Common myeloid progenitor, CD34-positive (primary cell): Measurements from ENCODE around the gene RNU1-4.
"Not testable (repeated sequence)": the region's sequence is repeated elsewhere in the genome, so short reads cannot be mapped to it uniquely, and the experiment has no call there.

Experiments
- CTCF ChIA-PET: fragments of 350-600 bp; sonication (Branson Sonifier 250); formaldehyde crosslinking; loops from one replicate; lab custom pipeline; 2021; ENCODE audit warnings: antibody characterized with exemption; lab: Charles Lee
- POLR2A ChIA-PET: fragments of 350-600 bp; sonication (Branson Sonifier 250); formaldehyde crosslinking; loops from one replicate; lab custom pipeline; 2021; ENCODE audit warnings: antibody characterized with exemption; lab: Charles Lee
- DNase-seq, 3 donors: peaks; one replicate each; pipeline versions ENCODE4 v3.0.0 to v3.0.0-alpha.2; 2013
- H3K27ac ChIP-seq, 2 experiments: 1 replicate in 1 of 2; 2 replicates in 1 of 2; pipeline ENCODE4 v1.7.0; 2013; ENCODE audit warnings: inconsistent platforms in 2 of 2, low read length in 2 of 2, mild to moderate bottlenecking in 2 of 2, low read depth in 1 of 2, moderate library complexity in 1 of 2; ENCODE audit not compliant: severe bottlenecking in 2 of 2, insufficient read depth in 1 of 2, poor library complexity in 1 of 2
- H3K27me3 ChIP-seq, 5 experiments: replicated peaks in 2 of 5; 1 replicate in 3 of 5; 2 replicates in 2 of 5; pipeline versions ENCODE4 v1.6.1 to v1.7.0; 2013; ENCODE audit warnings: low read length in 4 of 5, mild to moderate bottlenecking in 2 of 5, moderate library complexity in 2 of 5, inconsistent platforms in 1 of 5; ENCODE audit not compliant: insufficient read depth in 5 of 5, control insufficient read depth in 4 of 5
- H3K36me3 ChIP-seq, 4 experiments: 1 replicate in 2 of 4; 2 replicates in 2 of 4; pipeline versions ENCODE4 v1.6.1 to v1.7.0; 2013; ENCODE audit warnings: low read length in 3 of 4, control low read depth in 1 of 4, mild to moderate bottlenecking in 1 of 4; ENCODE audit not compliant: control insufficient read depth in 4 of 4, insufficient read depth in 4 of 4
- H3K4me1 ChIP-seq, 4 experiments: 1 replicate in 3 of 4; 2 replicates in 1 of 4; pipeline versions ENCODE4 v1.6.1 to v1.7.1; 2013; ENCODE audit warnings: low read length in 3 of 4, mild to moderate bottlenecking in 3 of 4, control low read depth in 1 of 4, inconsistent platforms in 1 of 4, moderate library complexity in 1 of 4; ENCODE audit not compliant: control insufficient read depth in 4 of 4, insufficient read depth in 4 of 4; ENCODE audit errors: control extremely low read depth in 1 of 4
- H3K4me3 ChIP-seq, 7 experiments: 1 replicate in 4 of 7; 2 replicates in 3 of 7; pipeline versions ENCODE4 v1.5.1 to v1.7.0; 2013; ENCODE audit warnings: mild to moderate bottlenecking in 7 of 7, low read length in 6 of 7, moderate library complexity in 6 of 7, inconsistent platforms in 2 of 7, low read depth in 2 of 7, control low read depth in 1 of 7; ENCODE audit not compliant: insufficient read depth in 4 of 7, control insufficient read depth in 1 of 7; ENCODE audit errors: extremely low read depth in 1 of 7
- H3K9me3 ChIP-seq, 5 experiments: 1 replicate in 4 of 5; 2 replicates in 1 of 5; pipeline versions ENCODE4 v1.6.1 to v1.7.1; 2013; ENCODE audit warnings: low read length in 4 of 5, mild to moderate bottlenecking in 2 of 5, inconsistent platforms in 1 of 5, low read depth in 1 of 5, moderate library complexity in 1 of 5; ENCODE audit not compliant: control insufficient read depth in 4 of 5, insufficient read depth in 2 of 5; ENCODE audit errors: control extremely low read depth in 1 of 5
- WGBS: methylation state at CpG from one replicate; pipeline ENCODE4 v1.1.5; 2013; ENCODE audit not compliant: insufficient coverage; 5-methylcytosine and 5-hydroxymethylcytosine counted together

The RNU1-4 gene

DNA sequence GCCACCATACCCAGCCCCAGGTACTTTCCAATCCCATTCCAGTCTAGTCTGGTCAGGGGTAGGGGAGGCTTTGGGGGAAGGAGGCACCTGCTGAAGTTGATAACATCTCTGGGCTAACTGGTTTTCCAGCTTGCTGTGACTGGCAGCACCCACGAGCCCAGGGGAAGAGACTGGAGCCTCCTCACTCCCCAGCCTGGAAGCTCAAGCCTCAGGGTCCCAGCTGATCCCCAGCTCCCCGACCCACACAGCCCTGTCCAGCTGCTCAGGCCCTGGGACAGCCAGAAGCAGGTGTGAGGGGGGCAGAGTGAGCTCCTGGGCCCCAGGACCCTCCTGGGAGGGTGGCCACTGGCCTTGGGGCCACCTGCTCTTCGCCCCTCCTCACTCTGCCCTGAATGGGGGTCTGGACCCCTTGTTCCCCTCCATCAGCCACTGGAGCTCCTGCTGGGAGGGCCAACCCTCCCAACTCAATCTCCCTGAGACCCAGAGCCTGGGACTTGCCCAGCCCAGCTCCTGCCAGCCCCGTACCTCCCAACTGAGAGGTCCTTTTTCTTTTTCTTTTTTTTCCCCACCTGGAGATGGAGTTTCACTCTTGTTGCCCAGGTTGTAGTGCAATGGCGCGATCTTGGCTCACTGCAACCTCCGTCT is 23.5 kb upstream of the RNU1-4 start:
- WGBS: 89% methylated on average over 7 of the region's 7 CpGs
- no peak overlapping the region for H3K27ac ChIP-seq
- H3K9me3 ChIP-seq: no peaks in the 10 kb centered on the region
- H3K27me3 ChIP-seq: peaks cover 0 to 13% (median 0%) of the 10 kb centered on the region in 5 experiments
- CTCF ChIA-PET: interaction anchor here (0.8 to 15.7 kb wide), 4 partner anchors 10 to 109 kb away, joined by 3 to 170 read pairs (median 6); partner anchors contain the start of gene NBPF1
- POLR2A ChIA-PET: no interaction called here
- no peaks in the 10 kb centered on the region for H3K4me1 ChIP-seq
- no peak for DNase-seq
- H3K4me3 ChIP-seq: no peak overlapping the region
- no peaks in the 10 kb centered on the region for H3K36me3 ChIP-seq

DNA sequence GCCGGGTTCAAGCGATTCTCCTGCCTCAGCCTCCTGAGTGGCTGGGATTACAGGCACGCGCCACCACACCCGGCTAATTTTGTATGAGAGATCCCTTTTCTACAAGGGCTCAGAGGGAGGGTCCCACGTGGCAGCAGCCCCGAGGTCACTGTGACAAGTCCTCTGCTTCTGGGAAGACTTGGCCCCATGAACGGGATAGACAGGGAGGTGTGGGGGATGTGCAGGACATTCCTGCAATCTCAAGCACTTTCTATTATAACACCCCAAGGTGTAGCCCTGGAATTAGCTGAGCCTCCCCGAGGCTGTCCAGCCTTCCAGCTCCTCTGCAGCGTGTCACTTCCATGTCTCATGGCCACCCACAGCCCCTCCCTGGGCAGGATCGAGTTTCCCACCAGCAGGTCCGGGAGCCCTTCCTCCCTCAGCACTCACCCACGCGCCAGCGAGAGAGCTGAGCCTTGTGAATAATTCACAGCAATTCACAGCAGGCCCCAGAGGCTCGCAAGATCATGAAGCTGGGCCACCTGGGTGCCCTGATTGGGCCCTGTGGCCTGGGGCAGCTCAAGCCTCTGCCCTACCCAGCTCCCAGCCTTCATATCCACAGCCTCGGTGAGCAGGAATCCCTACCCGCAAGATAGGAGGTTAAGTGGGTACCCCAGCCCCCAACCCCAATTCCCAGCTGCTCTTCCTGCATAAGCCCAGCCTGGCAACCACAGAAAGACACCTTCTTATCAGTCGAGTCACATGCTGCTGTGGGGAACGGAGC is 22.8 kb upstream of the RNU1-4 start:
- CTCF ChIA-PET: interaction anchor here (0.8 to 15.7 kb wide), 4 partner anchors 10 to 109 kb away, joined by 3 to 170 read pairs (median 6); partner anchors contain the start of gene NBPF1
- 86% methylated on average over 19 of the region's 20 CpGs for WGBS

DNA sequence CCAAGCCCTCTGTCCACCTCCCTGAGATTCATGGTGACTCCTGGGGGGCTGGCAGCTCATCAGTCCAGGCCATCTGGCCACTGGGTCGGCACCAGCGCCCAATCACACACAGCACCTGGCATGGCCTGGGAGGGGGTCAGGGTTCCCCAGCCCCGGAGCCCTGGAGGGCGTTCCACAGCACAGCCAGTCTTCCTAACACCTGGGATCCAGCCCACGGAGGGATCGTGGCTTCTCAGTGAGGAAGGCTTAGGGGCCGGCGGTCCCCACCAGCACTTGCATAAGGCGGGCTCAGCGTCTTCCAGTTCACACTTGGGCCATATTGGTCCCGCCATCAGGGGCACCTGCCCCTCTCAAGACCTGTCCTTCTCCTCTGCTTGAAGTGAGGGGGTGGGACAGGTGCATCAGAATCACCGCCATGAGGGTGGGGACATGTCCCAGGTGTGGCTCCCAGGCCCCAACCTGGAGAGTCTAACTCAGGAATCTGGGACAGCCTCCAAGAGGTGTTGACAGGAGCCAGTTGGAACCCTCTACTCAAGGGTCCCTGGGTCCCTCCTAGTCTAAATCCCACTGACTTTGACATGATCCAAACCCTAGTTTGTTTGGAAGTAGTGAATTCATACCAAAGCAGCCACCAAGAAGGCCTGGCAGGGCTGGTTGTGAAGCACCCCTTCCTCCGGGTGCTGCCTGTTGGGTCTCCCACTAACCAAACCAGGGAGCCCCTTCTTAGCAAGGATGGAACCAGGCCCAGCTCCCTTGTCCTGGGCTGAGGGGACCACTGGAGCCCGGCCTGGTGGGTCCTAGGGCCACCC is 22.0 kb upstream of the RNU1-4 start:
- 91% methylated on average over 14 of the region's 14 CpGs for WGBS
- ChIA-PET CTCF (interaction anchor here (15.7 kb wide), 1 partner anchor 13 kb away, joined by 170 read pairs; no protein-coding TSS in a partner anchor), POLR2A (interaction anchor here (0.6 kb wide), 1 partner anchor 11 kb away, joined by 3 read pairs; no protein-coding TSS in a partner anchor)
- H3K27me3 ChIP-seq: peaks cover 0 to 17% (median 0%) of the 10 kb centered on the region in 5 experiments
- H3K9me3 ChIP-seq, H3K4me3 ChIP-seq, H3K4me1 ChIP-seq, H3K27ac ChIP-seq, H3K36me3 ChIP-seq: not testable (repeated sequence)
- peak in 1 of 3 donors; percentile 68 for DNase-seq

More for the DNA sequence above, 22.8 kb upstream of the RNU1-4 start:
- Histone ChIP-seq H3K27me3 (peaks cover 0 to 17% (median 0%) of the 10 kb centered on the region in 5 experiments), H3K9me3 (no peaks in the 10 kb centered on the region), H3K36me3 (no peaks in the 10 kb centered on the region), H3K27ac (no peak overlapping the region), H3K4me1 (no peaks in the 10 kb centered on the region), H3K4me3 (no peak overlapping the region)
- POLR2A ChIA-PET: no interaction called here
- no peak for DNase-seq

DNA sequence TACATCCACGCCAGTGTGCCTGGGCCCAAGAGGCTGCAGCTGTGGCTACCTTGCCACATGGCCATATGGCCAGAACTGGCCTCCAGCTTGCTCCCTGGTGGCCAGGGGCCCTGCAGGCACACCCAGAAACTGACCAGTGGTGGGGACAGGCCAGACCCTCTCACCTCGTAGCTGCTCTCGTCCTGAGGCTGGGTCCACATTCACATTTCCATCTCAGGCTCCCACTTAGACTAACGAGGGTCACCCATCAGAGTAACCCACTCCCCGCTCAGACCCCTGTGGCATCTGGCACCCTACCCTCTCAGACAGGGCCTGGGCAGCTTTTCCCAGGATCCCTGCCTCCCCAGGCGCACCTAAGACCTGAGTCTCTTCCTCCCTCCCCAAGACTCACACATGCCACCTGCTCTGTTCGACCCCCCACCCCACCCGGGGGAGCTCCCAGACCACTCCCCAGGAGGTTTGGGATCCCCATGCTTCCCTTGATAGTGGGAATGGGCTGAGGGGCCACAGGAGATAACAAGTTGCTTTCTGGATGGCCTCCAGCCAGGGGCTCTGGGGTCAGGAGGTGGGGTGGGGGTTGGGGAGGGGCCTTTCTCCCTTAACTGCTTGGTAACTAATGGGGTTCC is 21.3 kb upstream of the RNU1-4 start:
- DNase-seq: no peak
- CTCF ChIA-PET: interaction anchor here (15.7 kb wide), 1 partner anchor 13 kb away, joined by 170 read pairs; no protein-coding TSS in a partner anchor
- Histone ChIP-seq H3K9me3 (no peaks in the 10 kb centered on the region), H3K4me3 (no peak overlapping the region), H3K36me3 (no peaks in the 10 kb centered on the region), H3K27me3 (peaks cover 0 to 17% (median 0%) of the 10 kb centered on the region in 5 experiments), H3K27ac (no peak overlapping the region), H3K4me1 (no peaks in the 10 kb centered on the region)
- 98% methylated on average over 8 of the region's 8 CpGs for WGBS
- POLR2A ChIA-PET: interaction anchor here (0.6 kb wide), 1 partner anchor 11 kb away, joined by 3 read pairs; no protein-coding TSS in a partner anchor

DNA sequence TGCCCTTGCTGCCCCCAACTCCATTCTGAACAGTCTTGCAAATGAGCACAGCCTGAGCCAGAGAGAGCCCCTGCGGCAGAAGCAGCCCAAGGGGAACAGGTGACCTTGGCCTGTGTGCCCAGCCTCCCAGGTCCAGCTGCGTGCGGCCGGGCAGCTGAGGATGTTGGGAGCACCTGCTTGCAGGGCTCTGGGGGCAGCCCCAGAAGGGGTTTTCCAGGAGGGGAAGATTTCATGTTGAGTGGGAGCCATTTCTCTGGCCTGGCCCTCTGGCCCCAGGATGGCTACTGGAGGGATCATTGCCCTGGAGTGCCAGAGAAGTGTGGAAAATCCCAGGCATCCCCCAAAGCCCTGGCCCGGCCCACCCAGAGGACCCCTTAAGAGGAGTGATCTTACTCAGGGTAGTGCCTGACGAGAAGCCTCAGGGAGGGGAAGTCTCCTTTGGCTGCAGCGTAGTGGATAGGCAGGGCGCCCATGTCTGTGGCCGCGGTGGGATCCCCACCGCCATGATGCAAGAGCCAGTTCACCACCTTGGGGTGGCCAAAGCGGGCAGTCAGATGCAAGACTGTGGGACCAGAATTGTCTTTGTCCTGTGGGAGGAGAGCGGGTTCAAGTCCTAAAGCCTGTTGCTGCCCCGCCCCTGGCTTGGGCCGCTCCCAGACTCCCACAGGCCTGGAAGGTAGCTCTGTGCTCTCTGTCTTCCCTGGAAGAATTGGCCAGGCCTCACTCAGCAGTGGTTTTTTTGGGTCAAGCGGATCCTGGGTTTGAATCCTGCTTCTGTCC is 20.6 kb upstream of the RNU1-4 start:
- WGBS: 93% methylated on average over 16 of the region's 16 CpGs
- CTCF ChIA-PET: interaction anchor here (1.1 to 15.7 kb wide), 2 partner anchors 10 to 14 kb away, joined by 4 to 170 read pairs; no protein-coding TSS in a partner anchor
- POLR2A ChIA-PET: no interaction called here

More for the DNA sequence above, 20.6 kb upstream of the RNU1-4 start:
- no peak for DNase-seq
- H3K27me3 ChIP-seq: peaks cover 0 to 20% (median 3%) of the 10 kb centered on the region in 5 experiments
- H3K4me3 ChIP-seq: no peak overlapping the region
- no peaks in the 10 kb centered on the region for H3K9me3 ChIP-seq
- no peaks in the 10 kb centered on the region for H3K36me3 ChIP-seq
- no peaks in the 10 kb centered on the region for H3K4me1 ChIP-seq
- H3K27ac ChIP-seq: no peak overlapping the region
